Keratinocyte (primary cell): ENCODE results near the gene BNC2. TPM values are rescaled to one million over a fixed set of nuclear protein-coding genes. Genes with fewer than 3 reads are reported as not detected.
A peak's percentile ranks its signal among the peaks of the same experiment; 100 is the strongest.

Experiments used
- DNase-seq: peaks from one replicate; pipeline ENCODE4 v3.0.0-alpha.2; 2011; ENCODE audit warnings: low read depth, missing footprints, low spot score
- FAIRE-seq: peaks from 2 replicates; lab custom pipeline; 2011; peaks lifted over from hg19 to GRCh38; lab: Jason Lieb, UNC
- H2AFZ ChIP-seq: 2 replicates; pipeline ENCODE4 v1.6.0; 2012; ENCODE audit warnings: low read length, control low read depth, inconsistent platforms; ENCODE audit not compliant: control insufficient read depth
- H3K27ac ChIP-seq: 2 replicates; pipeline ENCODE4 v1.5.1; 2011; ENCODE audit warnings: low read length; ENCODE audit not compliant: control insufficient read depth, insufficient read depth
- H3K27me3 ChIP-seq: 3 replicates; pipeline ENCODE4 v1.6.0; 2011; ENCODE audit warnings: low read length; ENCODE audit not compliant: control insufficient read depth, insufficient read depth; ENCODE audit errors: extremely low read depth
- H3K36me3 ChIP-seq, 2 experiments: 2 replicates in 1 of 2; 3 replicates in 1 of 2; pipeline ENCODE4 v1.5.1; 2011; ENCODE audit warnings: low read length in 2 of 2, mild to moderate bottlenecking in 1 of 2; ENCODE audit not compliant: control insufficient read depth in 2 of 2, insufficient read depth in 2 of 2; ENCODE audit errors: extremely low read depth in 1 of 2
- H3K4me1 ChIP-seq: 3 replicates; pipeline ENCODE4 v1.5.1; 2011; ENCODE audit warnings: low read length; ENCODE audit not compliant: control insufficient read depth, insufficient read depth; ENCODE audit errors: extremely low read depth
- H3K4me2 ChIP-seq: 3 replicates; pipeline ENCODE4 v1.6.0; 2011; ENCODE audit warnings: low read depth, low read length; ENCODE audit not compliant: control insufficient read depth, insufficient read depth; ENCODE audit errors: extremely low read depth
- H3K4me3 ChIP-seq, 3 experiments: fragments of 200-600 bp in 1 of 3; sonication (generic) in 1 of 3; 2 replicates in 2 of 3; 3 replicates in 1 of 3; pipeline ENCODE4 v1.5.1; 2011 to 2016; ENCODE audit warnings: low read length in 3 of 3, mild to moderate bottlenecking in 3 of 3, control low read depth in 2 of 3, inconsistent platforms in 1 of 3, low read depth in 1 of 3, mixed read lengths in 1 of 3, mixed run types in 1 of 3, moderate library complexity in 1 of 3; ENCODE audit not compliant: control insufficient read depth in 2 of 3, insufficient read depth in 2 of 3; ENCODE audit errors: extremely low read depth in 1 of 3
- H3K79me2 ChIP-seq: 2 replicates; pipeline ENCODE4 v1.6.0; 2012; ENCODE audit warnings: low read length; ENCODE audit not compliant: control insufficient read depth, insufficient read depth
- H3K9ac ChIP-seq: 3 replicates; pipeline ENCODE4 v1.6.0; 2011; ENCODE audit warnings: low read length; ENCODE audit not compliant: control insufficient read depth, insufficient read depth; ENCODE audit errors: extremely low read depth
- H3K9me1 ChIP-seq: 3 replicates; pipeline ENCODE4 v1.6.0; 2011; ENCODE audit warnings: low read length; ENCODE audit not compliant: control insufficient read depth, insufficient read depth; ENCODE audit errors: extremely low read depth
- H3K9me3 ChIP-seq: 2 replicates; pipeline ENCODE4 v1.5.1; 2012; ENCODE audit warnings: low read depth, low read length; ENCODE audit not compliant: control insufficient read depth
- H4K20me1 ChIP-seq: 3 replicates; pipeline ENCODE4 v1.6.0; 2011; ENCODE audit warnings: low read length; ENCODE audit not compliant: control insufficient read depth, insufficient read depth; ENCODE audit errors: extremely low read depth
- CTCF ChIP-seq, 3 experiments: IDR thresholded peaks in 1 of 3; conservative IDR thresholded peaks in 1 of 3; optimal IDR thresholded peaks in 1 of 3; 2 replicates in 2 of 3; 3 replicates in 1 of 3; pipeline versions ENCODE3 to v1.5.1; 2011; ENCODE audit warnings: low read length in 3 of 3, mild to moderate bottlenecking in 3 of 3, moderate library complexity in 2 of 3, control low read depth in 1 of 3, inconsistent platforms in 1 of 3; ENCODE audit not compliant: insufficient read depth in 2 of 3; ENCODE audit errors: extremely low read depth in 1 of 3
- EZH2 ChIP-seq: IDR thresholded peaks from one replicate; pipeline ENCODE4 v1.6.1; 2012; ENCODE audit warnings: inconsistent platforms, mild to moderate bottlenecking, low read length, moderate library complexity
- dilution Hi-C: fragments of 300-500 bp; cut with MboI; formaldehyde crosslinking; loops from one replicate; pipeline ENCODE4 v1.7.0; 2020; ENCODE audit warnings: low sequenced_read_pairs; ENCODE audit not compliant: extremely low pct_ligation_motif_present
- polyA plus RNA-seq, 5 experiments: library from polyadenylated mRNA; depleted of rRNA in 3 of 5; stranded (reverse) in 3 of 5; stranded (forward) in 1 of 5; unstranded in 1 of 5; fragments of >200 nt; gene quantifications; 1 replicate in 1 of 5; 2 replicates in 3 of 5; 3 replicates in 1 of 5; pipeline versions ENCODE4 v1.2.1 to v1.2.3, GENCODE V29; 2011 to 2012; ENCODE audit warnings: missing spikeins in 2 of 5, low read depth in 1 of 5, low replicate concordance in 1 of 5

The BNC2 gene
- polyA plus RNA-seq, 1 donor (not counting 4 experiments of a cell fraction or from before 2014, with no cell fraction given): 1.1 TPM

GRCh38 chr9:16575142-16575985, 295.1 kb downstream of the BNC2 start:
- Histone ChIP-seq H3K4me3 (no peak overlapping the region), H3K9ac (no peak overlapping the region), H3K27me3 (no peaks in the 10 kb centered on the region), H3K9me3 (no peaks in the 10 kb centered on the region), H4K20me1 (no peaks in the 10 kb centered on the region), H3K36me3 (no peaks in the 10 kb centered on the region), H3K79me2 (no peaks in the 10 kb centered on the region), H3K4me1 (no peaks in the 10 kb centered on the region), H3K4me2 (no peak overlapping the region), H3K27ac (no peak overlapping the region), H3K9me1 (no peaks in the 10 kb centered on the region), H2AFZ (no peak overlapping the region)
- no peak for FAIRE-seq
- dilution Hi-C loops: no loop called here
- DNase-seq: no peak
- TF ChIP-seq CTCF (optimal IDR thresholded peaks at IDR 0.05 in 1 of 3, IDR thresholded peaks at IDR 0.05 in 1 of 3, conservative IDR thresholded peaks at IDR 0.05 in 1 of 3; ENCODE audit: extremely low read depth in 1 of 3, insufficient read depth in 2 of 3, low read length in 3 of 3) (peak in 2 of 3 experiments; percentile 14 to 53), EZH2 (no peak)

GRCh38 chr9:16572005-16572734, 298.3 kb downstream of the BNC2 start:
- Histone ChIP-seq H3K27me3 (no peaks in the 10 kb centered on the region), H3K4me1 (no peaks in the 10 kb centered on the region), H3K9ac (no peak overlapping the region), H3K4me3 (no peak overlapping the region), H3K36me3 (no peaks in the 10 kb centered on the region), H2AFZ (no peak overlapping the region), H3K4me2 (no peak overlapping the region), H3K9me3 (no peaks in the 10 kb centered on the region), H3K9me1 (no peaks in the 10 kb centered on the region), H4K20me1 (no peaks in the 10 kb centered on the region), H3K27ac (no peak overlapping the region), H3K79me2 (no peaks in the 10 kb centered on the region)
- dilution Hi-C loops: no loop called here
- TF ChIP-seq EZH2: no peak
- no peak for TF ChIP-seq CTCF (optimal IDR thresholded peaks at IDR 0.05 in 1 of 3, IDR thresholded peaks at IDR 0.05 in 1 of 3, conservative IDR thresholded peaks at IDR 0.05 in 1 of 3; ENCODE audit: extremely low read depth in 1 of 3, insufficient read depth in 2 of 3, low read length in 3 of 3)
- no peak for DNase-seq
- no peak for FAIRE-seq
